ENCODE measurements around the gene PICK1. TPM values are rescaled to one million over a fixed set of nuclear protein-coding genes. Genes with fewer than 3 reads are reported as not detected.
A peak's percentile ranks its signal among the peaks of the same experiment; 100 is the strongest.

The PICK1 gene
- total and polyA plus RNA-seq, 2 of the 8 experiments (the other 6 are each of a cell fraction or from before 2014, with no cell fraction given): 20.4 to 22.9 TPM

DNA sequence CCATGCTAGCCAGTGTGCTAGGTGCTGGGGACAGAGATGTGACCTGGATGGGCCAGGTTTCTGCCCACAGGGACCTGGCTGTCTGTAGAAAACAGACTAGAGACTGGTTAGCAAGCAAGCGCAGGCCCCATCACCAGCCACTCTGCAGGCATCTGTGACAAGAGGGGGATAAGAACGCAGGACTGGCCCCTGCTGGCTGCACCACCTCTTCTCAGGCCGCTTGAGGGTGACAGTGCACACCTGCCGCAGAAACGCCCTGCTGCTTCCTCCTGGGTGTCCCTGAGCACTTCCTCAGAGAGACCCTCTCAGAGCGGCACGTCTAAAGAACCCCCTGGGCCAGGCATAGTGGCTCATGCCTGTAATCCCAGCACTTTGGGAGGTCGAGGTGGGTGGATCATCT, 5.9 kb upstream of the PICK1 start:
- Histone ChIP-seq H2BK20ac (ENCODE audit: low read length) (no peak overlapping the region), H3K9me3 (ENCODE audit: insufficient read depth in 2 of 2, low read depth in 1 of 2, low read length in 1 of 2) (no peaks in the 10 kb centered on the region), H3K18ac (ENCODE audit: extremely low read depth, low read length) (no peak overlapping the region), H3K79me1 (ENCODE audit: low read depth, low read length) (no peaks in the 10 kb centered on the region; the same call in 1 of the 2 replicates), H4K8ac (ENCODE audit: extremely low read depth, insufficient read depth, low read length) (no peak overlapping the region), H2AFZ (ENCODE audit: low read length) (no peak overlapping the region), H3K4ac (replicated peaks; ENCODE audit: insufficient read length, low read depth, low read length) (no peak overlapping the region), H3K56ac (replicated peaks; ENCODE audit: insufficient read length, low read depth, low read length) (no peak overlapping the region), H4K20me1 (replicated peaks in 1 of 2; ENCODE audit: control insufficient read depth in 1 of 2, insufficient read depth in 2 of 2, low read length in 2 of 2) (no peaks in the 10 kb centered on the region), H4K91ac (replicated peaks; ENCODE audit: insufficient read length, low read length) (no peak overlapping the region), H2BK5ac (ENCODE audit: low read depth, low read length) (no peak overlapping the region), H3K23me2 (ENCODE audit: low read depth, low read length) (no peaks in the 10 kb centered on the region), H3K36me3 (ENCODE audit: control insufficient read depth in 2 of 4, insufficient read depth in 4 of 4, low read length in 3 of 4) (no peaks in the 10 kb centered on the region), H4K5ac (ENCODE audit: insufficient read length, low read depth, low read length) (no peak overlapping the region), H2AK5ac (ENCODE audit: low read depth, low read length) (no peak overlapping the region), H2BK120ac (replicated peaks; ENCODE audit: low read depth, low read length) (no peak overlapping the region), H2BK15ac (ENCODE audit: low read length) (no peak overlapping the region), H3K4me3 (ENCODE audit: extremely low read depth in 1 of 4, insufficient read depth in 2 of 4, low read depth in 3 of 4, low read length in 4 of 4) (no peak overlapping the region), H2BK12ac (ENCODE audit: low read depth, low read length) (no peak overlapping the region), H3K4me2 (ENCODE audit: insufficient read depth in 1 of 2, low read depth in 2 of 2, low read length in 2 of 2) (no peak overlapping the region), H3K14ac (ENCODE audit: insufficient read length) (no peak overlapping the region), H3K23ac (ENCODE audit: insufficient read length) (no peak overlapping the region), H3K79me2 (ENCODE audit: control insufficient read depth in 1 of 2, insufficient read depth in 2 of 2, low read length in 2 of 2) (no peaks in the 10 kb centered on the region), H3K9ac (replicated peaks in 1 of 4; ENCODE audit: extremely low read depth in 1 of 4, low read depth in 3 of 4, low read length in 3 of 4) (no peak overlapping the region), H3K27ac (ENCODE audit: low read depth, low read length) (no peak overlapping the region), H3K27me3 (replicated peaks in 1 of 4; ENCODE audit: control insufficient read depth in 3 of 4, extremely low read depth in 1 of 4, insufficient read depth in 3 of 4, low read length in 3 of 4) (no peaks in the 10 kb centered on the region; a peak in 1 of 7 replicates), H3K4me1 (replicated peaks in 1 of 4; ENCODE audit: control insufficient read depth in 3 of 4, insufficient read depth in 4 of 4, low read length in 3 of 4) (peaks cover 0 to 11% (median 4%) of the 10 kb centered on the region in 4 experiments; a peak in 4 of 7 replicates)
- FAIRE-seq (no peak), DNase-seq (ENCODE audit: low read depth in 1 of 2, low spot score in 2 of 2) (no peak)
- POLR2A ChIA-PET (ENCODE audit: partially characterized antibody): interaction anchor here (1.1 to 1.4 kb wide), 2 partner anchors 11 to 17 kb away, joined by 4 to 5 read pairs; no protein-coding TSS in a partner anchor
- CTCF ChIA-PET (ENCODE audit: partially characterized antibody): interaction anchor here (1.1 to 10.9 kb wide), 16 partner anchors 8 to 648 kb away, joined by 3 to 184 read pairs (median 8); partner anchors contain the start of genes C22orf23, POLR2F and SOX10
- 73% methylated on average over 8 of the region's 8 CpGs; no CpG with 5 or more reads in 1 of the 2 experiments for WGBS, 2 experiments (ENCODE audit: extremely low coverage in 1 of 2, insufficient coverage in 1 of 2, insufficient read length in 1 of 2, insufficient replicate concordance in 2 of 2, low coverage in 1 of 2, low lambda C conversion rate in 2 of 2, missing lambda C conversion rate in 1 of 2)
- TF ChIP-seq TAF1 (IDR thresholded peaks at IDR 0.05; ENCODE audit: low read depth, low read length) (no peak), CTBP2 (IDR thresholded peaks at IDR 0.05; ENCODE audit: borderline replicate concordance, insufficient read depth, insufficient read length, low read length) (no peak), SIRT6 (IDR thresholded peaks at IDR 0.05; ENCODE audit: low read length) (no peak), JUN (IDR thresholded peaks at IDR 0.05; ENCODE audit: low read depth, low read length) (no peak), RAD21 (IDR thresholded peaks at IDR 0.05 in 1 of 2, conservative IDR thresholded peaks at IDR 0.05 in 1 of 2; ENCODE audit: low read depth in 2 of 2, low read length in 2 of 2) (peak in 1 of 2 experiments; percentile 23; a peak in 1 of 4 replicates), PHF8 (conservative IDR thresholded peaks at IDR 0.05; ENCODE audit: low read depth, low read length) (no peak), ASH2L (IDR thresholded peaks at IDR 0.05; ENCODE audit: low read length) (no peak)
- TF ChIP-seq, protein P1, sequence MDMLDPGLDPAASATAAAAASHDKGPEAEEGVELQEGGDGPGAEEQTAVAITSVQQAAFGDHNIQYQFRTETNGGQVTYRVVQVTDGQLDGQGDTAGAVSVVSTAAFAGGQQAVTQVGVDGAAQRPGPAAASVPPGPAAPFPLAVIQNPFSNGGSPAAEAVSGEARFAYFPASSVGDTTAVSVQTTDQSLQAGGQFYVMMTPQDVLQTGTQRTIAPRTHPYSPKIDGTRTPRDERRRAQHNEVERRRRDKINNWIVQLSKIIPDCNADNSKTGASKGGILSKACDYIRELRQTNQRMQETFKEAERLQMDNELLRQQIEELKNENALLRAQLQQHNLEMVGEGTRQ (IDR thresholded peaks at IDR 0.05; ENCODE audit: low read length): no peak
- TF ChIP-seq, protein P2, sequence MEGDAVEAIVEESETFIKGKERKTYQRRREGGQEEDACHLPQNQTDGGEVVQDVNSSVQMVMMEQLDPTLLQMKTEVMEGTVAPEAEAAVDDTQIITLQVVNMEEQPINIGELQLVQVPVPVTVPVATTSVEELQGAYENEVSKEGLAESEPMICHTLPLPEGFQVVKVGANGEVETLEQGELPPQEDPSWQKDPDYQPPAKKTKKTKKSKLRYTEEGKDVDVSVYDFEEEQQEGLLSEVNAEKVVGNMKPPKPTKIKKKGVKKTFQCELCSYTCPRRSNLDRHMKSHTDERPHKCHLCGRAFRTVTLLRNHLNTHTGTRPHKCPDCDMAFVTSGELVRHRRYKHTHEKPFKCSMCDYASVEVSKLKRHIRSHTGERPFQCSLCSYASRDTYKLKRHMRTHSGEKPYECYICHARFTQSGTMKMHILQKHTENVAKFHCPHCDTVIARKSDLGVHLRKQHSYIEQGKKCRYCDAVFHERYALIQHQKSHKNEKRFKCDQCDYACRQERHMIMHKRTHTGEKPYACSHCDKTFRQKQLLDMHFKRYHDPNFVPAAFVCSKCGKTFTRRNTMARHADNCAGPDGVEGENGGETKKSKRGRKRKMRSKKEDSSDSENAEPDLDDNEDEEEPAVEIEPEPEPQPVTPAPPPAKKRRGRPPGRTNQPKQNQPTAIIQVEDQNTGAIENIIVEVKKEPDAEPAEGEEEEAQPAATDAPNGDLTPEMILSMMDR (IDR thresholded peaks at IDR 0.05; ENCODE audit: control extremely low read depth in 1 of 3, insufficient read depth in 1 of 3, low read depth in 1 of 3, low read length in 3 of 3): peak in 2 of 3 experiments; percentile 27 to 37; a peak in 2 of 4 replicates
